PC-9 (cell line): Measurements from ENCODE around the gene PAK2. TPM values are rescaled to one million over a fixed set of nuclear protein-coding genes. Genes with fewer than 3 reads are reported as not detected.
"Not testable (repeated sequence)": the region's sequence is repeated elsewhere in the genome, so short reads cannot be mapped to it uniquely, and the experiment has no call there.

ENCODE experiments used
- BruUV-seq: library from RNA; stranded (reverse); fragments of 400-500 nt; replicated peaks from 2 replicates; lab custom pipeline; 2021; lab: Mats Ljungman, UMichigan
- CTCF ChIA-PET: fragments of 300-600 bp; sonication (Branson Sonifier 250); formaldehyde crosslinking; loops from one replicate; lab custom pipeline; 2022; ENCODE audit warnings: antibody characterized with exemption; lab: Charles Lee
- POLR2A ChIA-PET: fragments of 300-600 bp; sonication (Branson Sonifier 250); formaldehyde crosslinking; loops from one replicate; lab custom pipeline; 2022; ENCODE audit warnings: antibody characterized with exemption; ENCODE audit not compliant: unreplicated experiment; lab: Charles Lee
- DNase-seq, 2 experiments: peaks; one replicate each; pipeline versions ENCODE4 v3.0.0 to v3.0.0-alpha.2; 2015 to 2022; ENCODE audit warnings: mixed read lengths in 1 of 2
- H2AFZ ChIP-seq: fragments of 200-600 bp; sonication (generic); 2 replicates; pipeline ENCODE4 v1.8.1; 2017; ENCODE audit warnings: antibody characterized with exemption
- H3F3A ChIP-seq: fragments of 200-600 bp; sonication (generic); 2 replicates; pipeline ENCODE4 v1.8.1; 2017; ENCODE audit warnings: antibody characterized with exemption, mild to moderate bottlenecking, low read depth; ENCODE audit not compliant: insufficient read depth
- H3K27ac ChIP-seq: fragments of 200-600 bp; sonication (generic); 2 replicates; pipeline ENCODE4 v1.6.1; 2016; ENCODE audit warnings: mixed run types
- H3K27me3 ChIP-seq: fragments of 200-600 bp; sonication (generic); 2 replicates; pipeline ENCODE4 v1.6.1; 2016; ENCODE audit warnings: low read depth, mixed run types; ENCODE audit not compliant: insufficient read depth
- H3K36me3 ChIP-seq: fragments of 200-600 bp; sonication (generic); 2 replicates; pipeline ENCODE4 v1.6.1; 2016; ENCODE audit warnings: low read depth, mixed run types
- H3K4me1 ChIP-seq: fragments of 200-600 bp; sonication (generic); replicated peaks from 2 replicates; pipeline ENCODE4 v1.6.1; 2016; ENCODE audit warnings: mixed run types; ENCODE audit not compliant: insufficient read depth
- H3K4me2 ChIP-seq: fragments of 200-600 bp; sonication (generic); 2 replicates; pipeline ENCODE4 v1.6.1; 2017; ENCODE audit warnings: mixed run types
- H3K4me3 ChIP-seq: fragments of 200-600 bp; sonication (generic); 2 replicates; pipeline ENCODE4 v1.6.1; 2016; ENCODE audit warnings: mixed run types
- H3K79me2 ChIP-seq: fragments of 200-600 bp; sonication (generic); 2 replicates; pipeline ENCODE4 v1.6.1; 2017; ENCODE audit warnings: low read depth, mixed run types
- H3K9me2 ChIP-seq: fragments of 200-600 bp; sonication (generic); 2 replicates; pipeline ENCODE4 v1.8.1; 2017; ENCODE audit warnings: mild to moderate bottlenecking; ENCODE audit not compliant: insufficient read depth
- H3K9me3 ChIP-seq: fragments of 200-600 bp; sonication (generic); 2 replicates; pipeline ENCODE4 v1.8.1; 2016; ENCODE audit warnings: low read depth; ENCODE audit not compliant: insufficient read depth
- H4K20me1 ChIP-seq: fragments of 200-600 bp; sonication (generic); 2 replicates; pipeline ENCODE4 v1.8.1; 2017; ENCODE audit not compliant: insufficient read depth
- EZH2 ChIP-seq: fragments of 200-600 bp; sonication (generic); IDR thresholded peaks from 2 replicates; pipeline ENCODE4 v1.8.0; 2017; ENCODE audit warnings: antibody characterized with exemption, low read depth
- intact Hi-C: fragments of 100-400 bp; cut with micrococcal nuclease; formaldehyde crosslinking; loops from one replicate; pipeline ENCODE4 v1.10.0; 2022; ENCODE audit not compliant: unreplicated experiment
- total RNA-seq: library from RNA; stranded (reverse); gene quantifications from 2 replicates; pipeline ENCODE4 v1.2.3, GENCODE V29; 2021
- TF ChIP-seq, protein P1 (sequence below): fragments of 200-600 bp; sonication (generic); conservative IDR thresholded peaks from 2 replicates; pipeline ENCODE4 v1.6.1; 2017; ENCODE audit warnings: mixed run types, antibody characterized with exemption, mild to moderate bottlenecking, moderate library complexity

PAK2 gene
- total RNA-seq, 1 experiment from 2014 or later: 78.6 TPM

DNA sequence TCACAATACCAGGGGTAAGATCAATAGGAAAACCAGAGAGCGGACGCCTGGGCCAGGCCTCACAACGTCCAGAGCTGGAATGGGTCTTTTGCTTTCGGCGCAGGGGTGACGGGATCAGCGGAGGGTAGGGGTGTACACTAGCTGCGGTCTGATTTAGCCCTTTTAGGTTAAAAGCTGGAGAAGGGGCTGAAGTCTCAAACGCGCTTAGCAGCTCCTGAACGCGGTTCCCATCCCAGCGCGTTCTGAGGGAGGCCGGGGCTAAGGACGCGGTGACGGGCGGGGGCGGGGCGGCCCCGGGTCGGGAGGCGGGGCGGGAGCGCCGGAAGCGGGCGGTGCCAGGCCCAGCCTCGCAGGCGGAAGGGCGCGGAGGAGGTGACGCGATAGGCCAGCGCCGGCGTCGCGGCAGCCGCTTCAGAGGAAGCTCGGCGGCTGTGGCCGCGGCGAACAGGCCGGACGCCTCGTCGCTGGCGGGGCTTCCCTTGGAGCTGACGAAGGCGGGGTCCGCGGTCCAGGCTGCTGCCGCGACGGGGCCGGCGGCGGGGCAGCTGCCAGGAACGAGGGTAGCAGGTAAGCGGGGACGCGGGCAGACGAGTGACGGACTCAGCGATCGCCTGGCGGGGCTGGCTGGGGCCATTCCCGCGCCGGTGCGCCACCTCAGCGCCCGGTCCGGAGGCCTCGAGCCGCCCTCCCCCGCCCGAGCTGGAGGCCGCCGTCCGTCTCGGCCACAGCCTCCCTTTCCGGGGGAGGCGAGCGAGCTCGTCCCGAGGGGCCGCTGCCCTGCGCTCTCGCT lies 128.0 kb downstream of the PAK2 start, which contains the start of gene SENP5:
Gene SENP5 (plus strand): TSS at position 414 of the 790 bp plus-strand sequence. CDS start 17,262 bp downstream, outside the sequence.
- H3K36me3 ChIP-seq: 0 out of 2 replicates have a peak, but pooled peaks cover 4% of the 10 kb centered on the region
- no peaks in the 10 kb centered on the region for H3K27me3 ChIP-seq
- ChIA-PET POLR2A (interaction anchor here (0.5 to 1.1 kb wide), 11 partner anchors 8 to 1748 kb away, joined by 3 to 13 read pairs (median 6); no protein-coding TSS in a partner anchor), CTCF (interaction anchor here (0.6 to 0.9 kb wide), 4 partner anchors 19 to 174 kb away, joined by 3 to 8 read pairs (median 4); no protein-coding TSS in a partner anchor)
- peak; percentile 80 to 94 for DNase-seq
- no peaks in the 10 kb centered on the region for H3K9me2 ChIP-seq
- intact Hi-C loops: loop anchor here (5.0 kb wide), 2 partner anchors 75 to 125 kb away; partner anchors contain the start of gene NCBP2
- TF ChIP-seq, protein P1, sequence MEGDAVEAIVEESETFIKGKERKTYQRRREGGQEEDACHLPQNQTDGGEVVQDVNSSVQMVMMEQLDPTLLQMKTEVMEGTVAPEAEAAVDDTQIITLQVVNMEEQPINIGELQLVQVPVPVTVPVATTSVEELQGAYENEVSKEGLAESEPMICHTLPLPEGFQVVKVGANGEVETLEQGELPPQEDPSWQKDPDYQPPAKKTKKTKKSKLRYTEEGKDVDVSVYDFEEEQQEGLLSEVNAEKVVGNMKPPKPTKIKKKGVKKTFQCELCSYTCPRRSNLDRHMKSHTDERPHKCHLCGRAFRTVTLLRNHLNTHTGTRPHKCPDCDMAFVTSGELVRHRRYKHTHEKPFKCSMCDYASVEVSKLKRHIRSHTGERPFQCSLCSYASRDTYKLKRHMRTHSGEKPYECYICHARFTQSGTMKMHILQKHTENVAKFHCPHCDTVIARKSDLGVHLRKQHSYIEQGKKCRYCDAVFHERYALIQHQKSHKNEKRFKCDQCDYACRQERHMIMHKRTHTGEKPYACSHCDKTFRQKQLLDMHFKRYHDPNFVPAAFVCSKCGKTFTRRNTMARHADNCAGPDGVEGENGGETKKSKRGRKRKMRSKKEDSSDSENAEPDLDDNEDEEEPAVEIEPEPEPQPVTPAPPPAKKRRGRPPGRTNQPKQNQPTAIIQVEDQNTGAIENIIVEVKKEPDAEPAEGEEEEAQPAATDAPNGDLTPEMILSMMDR: no peak
- no peak for TF ChIP-seq EZH2
- peak within 1 kb of the TSS; percentile 96 for H3K4me2 ChIP-seq
- no TSS peak for BruUV-seq
- peak within 1 kb of the TSS; percentile 99 for H2AFZ ChIP-seq
- H3K9me3 ChIP-seq: no peaks in the 10 kb centered on the region
- peak within 1 kb of the TSS; percentile 40 for H3K27ac ChIP-seq
- peaks cover 15% of the 10 kb centered on the region for H3K4me1 ChIP-seq
- peaks cover 36% of the 10 kb centered on the region for H4K20me1 ChIP-seq
- peaks cover 49% of the 10 kb centered on the region for H3K79me2 ChIP-seq
- H3K4me3 ChIP-seq: peak within 1 kb of the TSS; percentile 95
- H3F3A ChIP-seq: 0 out of 2 replicates have a peak, but pooled peaks cover 3% of the 10 kb centered on the region

DNA sequence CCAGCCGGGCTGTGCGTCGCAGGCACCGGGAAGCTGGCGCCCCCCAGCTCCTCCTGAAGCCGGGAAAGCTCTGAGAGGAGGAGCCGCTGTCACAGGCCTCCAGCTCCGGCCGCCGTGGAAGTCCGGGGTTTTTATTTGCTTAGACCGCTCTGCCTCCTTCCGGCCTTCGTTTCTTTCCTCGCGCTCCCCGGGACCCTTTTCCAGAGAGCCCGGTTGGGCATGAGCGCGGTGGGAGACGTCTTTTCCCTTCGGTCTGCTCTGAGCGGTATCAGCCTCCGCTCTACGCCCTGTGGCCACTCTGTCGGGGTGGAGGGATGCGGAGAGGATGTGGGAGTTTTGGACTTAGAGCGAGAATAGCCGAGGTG lies 128.6 kb downstream of the PAK2 start:
- Histone ChIP-seq H3K9me3 (no peaks in the 10 kb centered on the region), H3F3A (0 out of 2 replicates have a peak, but pooled peaks cover 5% of the 10 kb centered on the region), H3K79me2 (peaks cover 55% of the 10 kb centered on the region), H3K36me3 (0 out of 2 replicates have a peak, but pooled peaks cover 4% of the 10 kb centered on the region), H2AFZ (peak overlapping the region; percentile 81), H3K9me2 (no peaks in the 10 kb centered on the region), H3K27ac (peak overlapping the region; percentile 40), H3K4me2 (peak overlapping the region; percentile 96), H4K20me1 (peaks cover 42% of the 10 kb centered on the region), H3K4me1 (peaks cover 15% of the 10 kb centered on the region), H3K27me3 (no peaks in the 10 kb centered on the region), H3K4me3 (peak overlapping the region; percentile 95)
- POLR2A ChIA-PET: interaction anchor here (0.5 to 1.1 kb wide), 7 partner anchors 22 to 1748 kb away, joined by 3 to 9 read pairs (median 3); no protein-coding TSS in a partner anchor
- TF ChIP-seq, protein P1: no peak
- TF ChIP-seq EZH2: no peak
- no peak for DNase-seq
- no TSS peak for BruUV-seq
- intact Hi-C loops: loop anchor here (5.0 kb wide), 2 partner anchors 74 to 126 kb away; partner anchors contain the start of gene NCBP2
- CTCF ChIA-PET: interaction anchor here (0.5 to 0.9 kb wide), 2 partner anchors 19 to 54 kb away, joined by 3 read pairs; no protein-coding TSS in a partner anchor

DNA sequence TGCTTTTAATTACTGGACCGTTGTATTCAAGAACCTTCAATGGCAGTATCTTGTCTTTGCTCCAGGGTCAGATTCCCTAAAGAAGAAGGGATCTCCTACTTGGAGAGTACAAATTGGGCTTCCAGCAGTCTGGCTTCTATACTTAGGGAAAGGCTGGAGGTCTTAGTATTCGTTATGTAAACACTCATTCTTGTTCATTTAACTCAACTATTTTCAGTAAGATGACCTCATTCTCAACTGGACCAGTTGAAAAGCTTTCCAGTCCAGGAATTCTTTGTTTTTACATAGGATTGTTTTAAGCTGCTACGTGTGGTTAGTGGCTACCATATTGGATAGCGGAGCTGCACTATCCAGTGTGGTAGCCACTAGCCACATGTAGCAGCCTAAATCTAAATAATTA lies 132.7 kb downstream of the PAK2 start:
- Histone ChIP-seq H3F3A (peaks cover 14% of the 10 kb centered on the region; the same call in 1 of the 2 replicates), H3K27ac (no peak overlapping the region), H3K4me3 (no peak overlapping the region), H3K9me3 (no peaks in the 10 kb centered on the region), H3K4me2 (no peak overlapping the region), H3K9me2 (no peaks in the 10 kb centered on the region), H3K79me2 (peaks cover 93% of the 10 kb centered on the region), H3K36me3 (0 out of 2 replicates have a peak, but pooled peaks cover 4% of the 10 kb centered on the region), H3K4me1 (peaks cover 10% of the 10 kb centered on the region), H4K20me1 (peaks cover 72% of the 10 kb centered on the region), H2AFZ (no peak overlapping the region), H3K27me3 (no peaks in the 10 kb centered on the region)
- no peak for DNase-seq
- no TSS peak for BruUV-seq
- TF ChIP-seq, protein P1: no peak
- TF ChIP-seq EZH2: no peak
- ChIA-PET CTCF (no interaction called here), POLR2A (no interaction called here)
- intact Hi-C loops: no loop called here

DNA sequence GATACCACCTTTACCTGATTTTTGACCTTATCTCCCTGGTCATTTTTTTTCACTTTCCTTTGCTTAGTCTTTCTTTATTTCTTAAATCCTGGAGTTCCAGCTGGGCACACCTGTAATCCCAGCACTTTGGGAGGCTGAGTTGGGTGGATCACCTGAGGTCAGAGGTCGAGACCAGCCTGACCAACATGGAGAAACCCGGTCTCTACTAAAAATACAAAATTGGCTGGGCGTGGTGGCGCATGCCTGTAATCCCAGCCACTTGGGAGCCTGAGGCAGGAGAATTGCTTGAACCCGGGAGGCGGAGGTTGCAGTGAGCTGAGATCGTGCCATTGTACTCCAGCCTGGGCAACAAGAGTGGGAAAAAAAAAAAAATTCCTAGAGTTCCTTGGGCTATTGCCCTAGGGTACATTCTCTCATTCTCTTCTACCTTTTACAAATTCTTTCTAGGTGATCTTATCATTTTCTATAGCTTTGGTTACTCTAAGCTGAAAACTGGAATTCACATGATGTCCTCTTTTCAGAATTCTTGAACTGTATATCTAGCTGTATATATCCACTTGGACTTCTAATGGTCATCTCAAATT lies 134.9 kb downstream of the PAK2 start:
- H3K9me2 ChIP-seq, H3K27ac ChIP-seq, H3K4me2 ChIP-seq, H3K36me3 ChIP-seq, H3K4me3 ChIP-seq, H3K9me3 ChIP-seq, H2AFZ ChIP-seq, H3K4me1 ChIP-seq, BruUV-seq, H3K27me3 ChIP-seq: not testable (repeated sequence)
- intact Hi-C loops: loop anchor here (1.0 kb wide), 1 partner anchor 81 kb away; no protein-coding TSS in a partner anchor
- peaks cover 84% of the 10 kb centered on the region for H4K20me1 ChIP-seq
- H3K79me2 ChIP-seq: peaks cover 99% of the 10 kb centered on the region
- DNase-seq: peak in 1 of 2 experiments; percentile 78
- ChIA-PET POLR2A (interaction anchor here (0.6 to 0.8 kb wide), 6 partner anchors 45 to 837 kb away, joined by 3 to 17 read pairs (median 3); partner anchors contain the start of genes PAK2 and PCYT1A), CTCF (interaction anchor here (0.7 kb wide), 2 partner anchors 197 to 200 kb away, joined by 3 to 6 read pairs; no protein-coding TSS in a partner anchor)
- peaks cover 12% of the 10 kb centered on the region; the same call in 1 of the 2 replicates for H3F3A ChIP-seq
